Heart right ventricle (tissue), 16 donors: Measurements from ENCODE around the gene MAPKAP1. TPM values are rescaled to one million over a fixed set of nuclear protein-coding genes. Genes with fewer than 3 reads are reported as not detected.

Experiments used
- ATAC-seq, 8 donors: fragments of 200-7000 bp; cut with Tn5 transposase; one replicate each; pipeline ENCODE4 v1.9.1; 2020; ENCODE audit warnings: mild to moderate bottlenecking in 8 of 8, moderate library complexity in 8 of 8, moderate number of reproducible peaks in 1 of 8
- DNase-seq, 2 donors: peaks; one replicate each; pipeline ENCODE4 v3.0.0-alpha.2; 2020
- H3K27ac ChIP-seq, 10 donors: fragments of 200-600 bp; sonication (generic) in 2 of 10; one replicate each; pipeline versions ENCODE4 v1.5.0 to v1.8.0; 2020 to 2022; ENCODE audit warnings: mild to moderate bottlenecking in 3 of 10
- H3K27me3 ChIP-seq, 7 donors: fragments of 200-600 bp; one replicate each; pipeline ENCODE4 v1.8.0; 2021 to 2022; ENCODE audit warnings: mild to moderate bottlenecking in 2 of 7
- H3K36me3 ChIP-seq, 9 donors: fragments of 200-600 bp; sonication (generic) in 1 of 9; one replicate each; pipeline versions ENCODE4 v1.5.0 to v1.8.0; 2020 to 2022; ENCODE audit warnings: mild to moderate bottlenecking in 2 of 9
- H3K4me1 ChIP-seq, 9 donors: fragments of 200-600 bp; sonication (generic) in 1 of 9; one replicate each; pipeline versions ENCODE4 v1.5.0 to v1.8.0; 2020 to 2022; ENCODE audit warnings: mild to moderate bottlenecking in 4 of 9
- H3K4me3 ChIP-seq, 10 donors: fragments of 200-600 bp; sonication (generic) in 2 of 10; one replicate each; pipeline versions ENCODE4 v1.5.0 to v1.8.0; 2020 to 2022; ENCODE audit warnings: mild to moderate bottlenecking in 7 of 10, moderate library complexity in 2 of 10
- H3K9me3 ChIP-seq, 11 donors: fragments of 200-600 bp in 10 of 11; sonication (generic) in 2 of 11; one replicate each; pipeline versions ENCODE4 v1.5.0 to v1.8.0; 2013 to 2022; ENCODE audit warnings: mild to moderate bottlenecking in 2 of 11, control low read depth in 1 of 11, moderate library complexity in 1 of 11
- CTCF ChIP-seq, 9 donors: fragments of 200-600 bp; sonication (generic) in 2 of 9; IDR thresholded peaks; one replicate each; pipeline versions ENCODE4 v1.5.0 to v1.8.0; 2021 to 2022; ENCODE audit warnings: antibody characterized with exemption in 9 of 9, mild to moderate bottlenecking in 5 of 9, moderate library complexity in 1 of 9
- WGBS, 2 donors: extraction: QIAGEN DNeasy Blood & Tissue Kit; methylation state at CpG; one replicate each; pipeline ENCODE4 v1.1.7; 2013; ENCODE audit warnings: inconsistent platforms in 1 of 2; 5-methylcytosine and 5-hydroxymethylcytosine counted together
- intact Hi-C, 10 donors: fragments of 100-400 bp; cut with DNase I; formaldehyde crosslinking; loops; one replicate each; pipeline versions ENCODE4 v1.11.1 to v1.14.2; 2022
- polyA plus RNA-seq, 2 donors: library from polyadenylated mRNA; stranded (reverse); fragments of 200-250 nt; gene quantifications; one replicate each; pipeline ENCODE4 v1.2.3, GENCODE V29; 2013
- total RNA-seq, 10 donors: library from RNA; stranded (reverse); fragmentation: NEBNext Ultra II Directional in 3 of 10; extraction: Animal tissue kit (Norgen Biotek cat#: 25700) in 3 of 10; gene quantifications; one replicate each; pipeline versions ENCODE4 v1.2.1 to v1.2.4, GENCODE V29; 2021 to 2023
- donor health status: Arrhythmogenic right ventricular cardiomyopathy.
- donor health status: ischemic (EF 13 %, LVEDD 7.1; RV severe dilation, severe dysfunction).
- donor health status: healthy with polysubstance abuse.
- donor health status: DM: no; HTN: yes; CAD: no.
- donor health status: DM: no; HTN: no; CAD: no.
- donor health status: ischemic (EF 25% LVEDD 6.9; RV normal size, moderate dysfunction).
- donor health status: ischemic (EF 25% LVEDD 5.7; RV mildly dilated, moderate dysfunction).
- donor health status: healthy.
- donor health status: DM: yes; HTN: yes; CAD: no.
- donor health status: Ischemic cardiomyopathy.
- donor health status: ischemic (EF 35%, LVEDD 5.7; RV mildly dilated, moderate dysfunction).
- donor health status: nonischemic (EF 11% LVEDD 7.7; RV severe dilation, severe dysfunction).
- donor health status: DM: yes; HTN: yes; CAD: no.
- donor health status: PGD.
- donor health status: ischemic (EF 29% LVEDD 5.4; RV normal size, mild dysfunction).
- donor health status: nonischemic (EF 23%, LVEDD 6.1; RV moderate dilation, normal function).

The MAPKAP1 gene
- total and polyA plus RNA-seq, 12 donors: 102 to 143 (median 116) TPM

- no peak for ATAC-seq
- 94 to 98% methylated on average over 8 of the region's 8 CpGs for WGBS, 2 donors
- Histone ChIP-seq H3K27me3 (peaks cover 0 to 8% (median 0%) of the 10 kb centered on the region in 7 donors), H3K36me3 (no peaks in the 10 kb centered on the region), H3K9me3 (no peaks in the 10 kb centered on the region), H3K27ac (no peak overlapping the region), H3K4me3 (no peak overlapping the region), H3K4me1 (peaks cover 0 to 3% (median 0%) of the 10 kb centered on the region in 9 donors)
- no peak for DNase-seq
- intact Hi-C loops: loop anchor here in 3 of 10 donors (5.0 to 10.0 kb wide), 2 partner anchors 141 to 219 kb away; no protein-coding TSS in a partner anchor
- no peak for TF ChIP-seq CTCF (IDR thresholded peaks at IDR 0.05)
These were observed 293.4 kb downstream of the MAPKAP1 start for GRCh38 chr9:125413579-125413978.

DNA sequence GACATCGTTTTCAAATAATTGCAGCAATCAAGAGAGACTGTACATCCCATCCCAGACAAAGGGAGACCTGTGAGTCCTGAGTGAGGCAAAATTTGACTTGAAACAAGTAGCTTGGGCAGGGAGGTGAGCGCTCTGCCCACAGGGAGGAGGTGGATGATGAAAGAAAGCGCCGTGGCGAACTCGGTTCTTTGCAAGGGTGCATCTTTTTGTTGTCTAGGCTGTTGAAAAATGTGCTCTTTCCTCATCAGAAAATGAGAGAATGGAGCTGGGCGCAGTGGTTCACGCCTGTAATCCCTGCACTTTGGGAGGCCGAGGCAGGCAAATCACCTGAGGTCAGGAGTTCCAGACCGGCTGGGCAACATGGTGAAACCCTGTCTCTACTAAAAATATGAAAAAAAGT is 294.8 kb downstream of the MAPKAP1 start:
- ATAC-seq (no peak), DNase-seq (no peak)
- no peak overlapping the region for H3K27ac ChIP-seq
- intact Hi-C loops: loop anchor here in 3 of 10 donors (5.0 to 10.0 kb wide), 2 partner anchors 143 to 220 kb away; no protein-coding TSS in a partner anchor
- H3K4me1 ChIP-seq: peaks cover 0 to 13% (median 4%) of the 10 kb centered on the region in 9 donors
- WGBS, 2 donors: 86 to 89% methylated on average over 10 of the region's 10 CpGs
- H3K36me3 ChIP-seq: no peaks in the 10 kb centered on the region
- no peak overlapping the region for H3K4me3 ChIP-seq
- H3K27me3 ChIP-seq: peaks cover 0 to 10% (median 3%) of the 10 kb centered on the region in 7 donors
- no peak for TF ChIP-seq CTCF (IDR thresholded peaks at IDR 0.05)
- H3K9me3 ChIP-seq: no peaks in the 10 kb centered on the region

DNA sequence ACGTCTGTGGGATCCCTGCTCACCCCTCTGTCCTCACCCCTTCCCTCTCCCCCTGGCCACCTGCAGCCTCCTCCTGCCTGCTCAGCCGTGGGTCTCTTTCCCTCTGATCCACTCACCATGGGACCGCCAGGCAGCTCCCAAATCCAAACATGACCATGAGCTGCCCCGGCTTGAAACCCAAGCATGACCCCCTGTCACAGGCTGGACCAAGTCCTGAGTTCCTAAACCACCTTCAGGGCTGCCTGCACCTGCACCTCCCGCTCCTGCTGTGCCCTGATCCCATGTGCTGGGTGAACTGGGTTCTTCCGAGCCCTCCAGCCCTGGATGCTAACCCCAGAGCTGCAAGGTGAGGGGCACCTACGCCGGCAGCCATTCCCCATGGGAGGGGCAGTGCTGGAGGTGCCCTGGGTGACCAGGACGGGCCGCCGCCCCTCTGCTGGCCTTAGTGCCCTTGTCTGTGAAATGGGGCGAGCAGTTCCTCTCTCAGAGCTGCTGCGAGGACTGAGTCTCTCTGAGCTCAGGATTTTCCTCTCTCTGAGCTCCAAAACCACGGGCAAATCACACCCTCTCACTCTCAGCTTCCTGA is 295.7 kb downstream of the MAPKAP1 start:
- 75 to 80% methylated on average over 14 of the region's 14 CpGs for WGBS, 2 donors
- H3K4me1 ChIP-seq: peaks cover 0 to 13% (median 4%) of the 10 kb centered on the region in 9 donors
- TF ChIP-seq CTCF (IDR thresholded peaks at IDR 0.05): no peak
- peak overlapping the region in 1 of 10 donors; percentile 81 for H3K27ac ChIP-seq
- no peak for ATAC-seq
- no peaks in the 10 kb centered on the region for H3K9me3 ChIP-seq
- intact Hi-C loops: loop anchor here in 3 of 10 donors (5.0 to 10.0 kb wide), 2 partner anchors 144 to 221 kb away; no protein-coding TSS in a partner anchor
- H3K4me3 ChIP-seq: peak overlapping the region in 2 of 10 donors; percentile 30 to 51
- no peak for DNase-seq
- peaks cover 0 to 10% (median 3%) of the 10 kb centered on the region in 7 donors for H3K27me3 ChIP-seq
- no peaks in the 10 kb centered on the region for H3K36me3 ChIP-seq

DNA sequence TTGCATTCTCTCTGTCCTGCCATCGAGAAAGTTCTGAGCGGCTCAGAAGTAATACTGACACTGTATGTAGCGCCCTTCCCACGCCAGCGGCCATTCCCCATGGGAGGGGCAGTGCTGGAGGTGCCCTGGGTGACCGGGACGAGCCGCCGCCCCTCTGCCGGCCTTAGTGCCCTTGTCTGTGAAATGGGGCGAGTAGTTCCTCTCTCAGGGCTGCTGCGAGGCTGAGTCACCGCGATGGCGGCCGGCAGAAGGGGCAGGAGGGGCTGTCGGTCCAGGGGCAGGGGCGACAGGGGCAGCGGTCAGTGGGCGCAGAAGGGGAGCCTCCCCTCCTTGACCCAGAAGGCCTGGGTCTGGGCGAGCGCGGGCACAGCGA is 296.5 kb downstream of the MAPKAP1 start:
- ATAC-seq (no peak), DNase-seq (no peak)
- H3K27me3 ChIP-seq: peaks cover 0 to 10% (median 3%) of the 10 kb centered on the region in 7 donors
- peaks cover 0 to 13% (median 4%) of the 10 kb centered on the region in 9 donors for H3K4me1 ChIP-seq
- WGBS, 2 donors: 92 to 98% methylated on average over 23 to 24 of the region's 24 CpGs
- no peaks in the 10 kb centered on the region for H3K9me3 ChIP-seq
- no peaks in the 10 kb centered on the region for H3K36me3 ChIP-seq
- peak overlapping the region in 3 of 10 donors; percentile 30 to 51 (median 35) for H3K4me3 ChIP-seq
- intact Hi-C loops: loop anchor here in 3 of 10 donors (5.0 to 10.0 kb wide), 2 partner anchors 144 to 222 kb away; no protein-coding TSS in a partner anchor
- peak overlapping the region in 2 of 10 donors; percentile 60 to 81 for H3K27ac ChIP-seq
- no peak for TF ChIP-seq CTCF (IDR thresholded peaks at IDR 0.05)
